Transverse colon (tissue), 3 donors: Measurements from ENCODE around the gene ASAP3.

Experiments used
- POLR2A ChIP-seq: fragments of 450-650 bp; IDR thresholded peaks from one replicate; pipeline ENCODE4 v1.6.1; 2016; ENCODE audit warnings: antibody characterized with exemption, mild to moderate bottlenecking, moderate library complexity
- TF ChIP-seq, protein P1 (sequence below), 5 experiments: fragments of 200-600 bp in 3 of 5; fragments of 450-650 bp in 2 of 5; sonication (generic) in 3 of 5; IDR thresholded peaks; 1 replicate in 2 of 5; 2 replicates in 3 of 5; pipeline ENCODE4 v1.5.1; 2016 to 2017; ENCODE audit warnings: antibody characterized with exemption in 5 of 5, inconsistent platforms in 3 of 5, mild to moderate bottlenecking in 2 of 5, moderate library complexity in 1 of 5

DNA sequence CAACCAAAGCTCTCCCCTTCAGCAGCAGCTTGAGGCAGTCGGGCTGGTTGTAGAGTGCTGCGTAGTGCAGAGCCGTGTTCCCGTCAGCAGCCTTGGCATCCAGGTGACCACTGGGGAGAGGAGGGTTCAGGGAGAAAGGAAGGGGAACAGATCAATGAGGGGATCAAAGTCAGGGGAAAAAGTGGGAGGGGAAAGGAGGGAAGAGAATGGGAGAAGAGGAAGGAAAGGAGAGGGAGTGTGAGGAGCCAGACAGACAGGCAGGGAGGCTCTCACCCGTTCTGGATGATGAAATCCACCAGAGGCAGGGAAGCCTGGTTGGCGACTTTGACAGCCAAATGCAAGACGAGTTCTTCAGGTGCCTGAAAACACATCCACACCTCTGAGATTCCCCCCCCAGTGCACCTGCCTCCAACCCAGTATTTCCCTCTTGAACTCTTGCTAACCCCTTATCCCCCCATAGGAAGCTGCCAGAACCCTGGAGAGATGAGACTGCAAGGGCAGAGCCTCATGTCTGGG, 49.7 kb downstream of the ASAP3 start:
- TF ChIP-seq, protein P1, sequence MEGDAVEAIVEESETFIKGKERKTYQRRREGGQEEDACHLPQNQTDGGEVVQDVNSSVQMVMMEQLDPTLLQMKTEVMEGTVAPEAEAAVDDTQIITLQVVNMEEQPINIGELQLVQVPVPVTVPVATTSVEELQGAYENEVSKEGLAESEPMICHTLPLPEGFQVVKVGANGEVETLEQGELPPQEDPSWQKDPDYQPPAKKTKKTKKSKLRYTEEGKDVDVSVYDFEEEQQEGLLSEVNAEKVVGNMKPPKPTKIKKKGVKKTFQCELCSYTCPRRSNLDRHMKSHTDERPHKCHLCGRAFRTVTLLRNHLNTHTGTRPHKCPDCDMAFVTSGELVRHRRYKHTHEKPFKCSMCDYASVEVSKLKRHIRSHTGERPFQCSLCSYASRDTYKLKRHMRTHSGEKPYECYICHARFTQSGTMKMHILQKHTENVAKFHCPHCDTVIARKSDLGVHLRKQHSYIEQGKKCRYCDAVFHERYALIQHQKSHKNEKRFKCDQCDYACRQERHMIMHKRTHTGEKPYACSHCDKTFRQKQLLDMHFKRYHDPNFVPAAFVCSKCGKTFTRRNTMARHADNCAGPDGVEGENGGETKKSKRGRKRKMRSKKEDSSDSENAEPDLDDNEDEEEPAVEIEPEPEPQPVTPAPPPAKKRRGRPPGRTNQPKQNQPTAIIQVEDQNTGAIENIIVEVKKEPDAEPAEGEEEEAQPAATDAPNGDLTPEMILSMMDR (IDR thresholded peaks at IDR 0.05): no peak
- TF ChIP-seq POLR2A: no peak
